K562 (cell line): Measurements from ENCODE around the gene PLEKHG5. TPM values are rescaled to one million over a fixed set of nuclear protein-coding genes. Genes with fewer than 3 reads are reported as not detected.

Experiments used
- ATAC-seq: fragments of 200-7000 bp; cut with Tn5 transposase; 3 replicates; pipeline ENCODE4 v1.9.1; 2020; ENCODE audit warnings: moderate library complexity
- BruUV-seq: library from RNA; stranded (reverse); fragments of 400-500 nt; replicated peaks from 2 replicates; lab custom pipeline; 2021; lab: Mats Ljungman, UMichigan
- CTCF ChIA-PET: fragments of 300-600 bp; formaldehyde crosslinking; extraction: SDS; loops from one replicate; lab custom pipeline; 2021; ENCODE audit warnings: low intra/inter-chr PET ratio; lab: Yijun Ruan, JAX
- POLR2A ChIA-PET: fragments of 300-600, 350-650 bp; sonication (Branson Sonifier 250); formaldehyde crosslinking; extraction: SDS; loops from one replicate; lab custom pipeline; 2021; ENCODE audit warnings: antibody characterized with exemption, inconsistent platforms; lab: Yijun Ruan, JAX
- DNase-seq, 4 experiments: peaks; one replicate each; pipeline versions ENCODE4 v3.0.0 to v3.0.0-alpha.2; 2011 to 2018; ENCODE audit warnings: low spot score in 3 of 4, mixed read lengths in 3 of 4; ENCODE audit errors: extremely low read depth in 1 of 4
- FAIRE-seq: peaks from 2 replicates; lab custom pipeline; 2011; peaks lifted over from hg19 to GRCh38; lab: Jason Lieb, UNC
- H2AFZ ChIP-seq: 2 replicates; pipeline ENCODE4 v1.6.0; 2011; ENCODE audit warnings: low read depth, low read length, control low read depth, inconsistent platforms
- H3K27ac ChIP-seq: fragments of 200-600 bp; 3 replicates; pipeline ENCODE4 v1.8.0; 2011; ENCODE audit warnings: low read depth, mild to moderate bottlenecking, control low read depth, inconsistent platforms, low read length, moderate library complexity, mixed read lengths; ENCODE audit errors: extremely low read depth
- H3K27me3 ChIP-seq, 2 experiments: fragments of 300-600 bp in 1 of 2; 2 replicates in 1 of 2; 3 replicates in 1 of 2; pipeline versions ENCODE4 v1.6.0 to v1.8.0; 2011; ENCODE audit warnings: inconsistent platforms in 2 of 2, low read length in 2 of 2, mild to moderate bottlenecking in 1 of 2, mixed read lengths in 1 of 2, moderate library complexity in 1 of 2; ENCODE audit not compliant: control insufficient read depth in 2 of 2, insufficient read depth in 2 of 2
- H3K36me3 ChIP-seq: fragments of 300-600 bp; 3 replicates; pipeline ENCODE4 v1.8.0; 2011; ENCODE audit warnings: mild to moderate bottlenecking, low read length, inconsistent platforms; ENCODE audit not compliant: control insufficient read depth, insufficient read depth
- H3K4me1 ChIP-seq, 2 experiments: fragments of 200-600 bp in 1 of 2; replicated peaks in 1 of 2; 2 replicates in 1 of 2; 3 replicates in 1 of 2; pipeline versions ENCODE4 v1.5.1 to v1.8.0; 2011; ENCODE audit warnings: inconsistent platforms in 2 of 2, low read length in 2 of 2, mild to moderate bottlenecking in 1 of 2, mixed read lengths in 1 of 2, moderate library complexity in 1 of 2; ENCODE audit not compliant: control insufficient read depth in 2 of 2, insufficient read depth in 2 of 2
- H3K4me2 ChIP-seq: 2 replicates; pipeline ENCODE4 v1.6.1; 2011; ENCODE audit warnings: low read length, control low read depth, inconsistent platforms, mixed read lengths; ENCODE audit not compliant: insufficient read depth
- H3K4me3 ChIP-seq: fragments of 200-600 bp; sonication (generic), shearing (Covaris generic); 2 replicates; pipeline ENCODE4 v1.5.1; 2016; ENCODE audit warnings: control low read depth, inconsistent platforms
- H3K79me2 ChIP-seq: fragments of 200-600 bp; 3 replicates; pipeline ENCODE4 v1.8.0; 2011; ENCODE audit warnings: low read length, inconsistent platforms; ENCODE audit not compliant: control insufficient read depth, insufficient read depth
- H3K9ac ChIP-seq, 2 experiments: 2 replicates each; pipeline versions ENCODE4 v1.6.0 to v1.6.1; 2011; ENCODE audit warnings: low read depth in 2 of 2, low read length in 2 of 2, control low read depth in 1 of 2, inconsistent platforms in 1 of 2, mild to moderate bottlenecking in 1 of 2, mixed read lengths in 1 of 2; ENCODE audit not compliant: insufficient read depth in 1 of 2
- H3K9me1 ChIP-seq: one replicate; pipeline ENCODE4 v1.6.0; 2011; ENCODE audit warnings: inconsistent platforms, mild to moderate bottlenecking, low read length, moderate library complexity; ENCODE audit not compliant: control insufficient read depth, insufficient read depth
- H3K9me3 ChIP-seq: replicated peaks from 2 replicates; pipeline ENCODE4 v1.5.1; 2011; ENCODE audit warnings: low read depth, low read length, inconsistent platforms; ENCODE audit not compliant: control insufficient read depth, insufficient read depth
- H4K20me1 ChIP-seq: replicated peaks from 2 replicates; pipeline ENCODE4 v1.6.1; 2011; ENCODE audit warnings: low read length, inconsistent platforms, mixed read lengths; ENCODE audit not compliant: control insufficient read depth, insufficient read depth
- ATF1 ChIP-seq, 2 experiments: fragments of 450-650 bp in 1 of 2; IDR thresholded peaks; 2 replicates each; pipeline ENCODE4 v1.6.1; 2016; ENCODE audit warnings: missing compliant biosample characterization in 1 of 2, missing genetic modification characterization in 1 of 2
- E4F1 ChIP-seq: fragments of 250-450 bp; sonication (Bioruptor Pico); IDR thresholded peaks from 2 replicates; pipeline ENCODE4 v1.5.0; 2021; ENCODE audit warnings: mild to moderate bottlenecking, borderline replicate concordance
- NR2C1 ChIP-seq, 2 experiments: fragments of 450-650 bp; IDR thresholded peaks; 2 replicates each; pipeline ENCODE4 v1.6.1; 2017; ENCODE audit warnings: mild to moderate bottlenecking in 2 of 2, antibody characterized with exemption in 1 of 2, inconsistent platforms in 1 of 2, missing compliant biosample characterization in 1 of 2, missing genetic modification characterization in 1 of 2
- WGBS: fragments of 100-300 bp; shearing (Covaris generic); methylation state at CpG from one replicate; pipeline ENCODE4 v1.1.6; 2016; ENCODE audit warnings: low coverage, mixed read lengths; ENCODE audit not compliant: insufficient coverage; ENCODE audit errors: missing lambda C conversion rate; 5-methylcytosine and 5-hydroxymethylcytosine counted together
- in situ Hi-C: fragments of 300-500 bp; cut with MboI; formaldehyde crosslinking; loops from 4 replicates; pipeline ENCODE4 v1.15.0; 2018; ENCODE audit warnings: inconsistent platforms, mixed read lengths
- intact Hi-C: fragments of 100-400 bp; cut with micrococcal nuclease; formaldehyde crosslinking; loops from 2 replicates; pipeline ENCODE4 v1.14.2; 2022
- polyA plus RNA-seq, 8 experiments: library from polyadenylated mRNA; depleted of rRNA in 4 of 8; stranded (reverse) in 5 of 8; unstranded in 3 of 8; fragments of >200 nt; fragmentation: Nextera tagmentation in 2 of 8; fragmentation: Illumina TruSeq in 1 of 8; extraction: Ambion mirVana in 2 of 8; extraction: Trizol in 1 of 8; gene quantifications; 2 replicates each; pipeline versions ENCODE4 v1.2.1 to v1.2.3, GENCODE V29; 2011 to 2014; ENCODE audit warnings: inconsistent platforms in 1 of 8, missing spikeins in 1 of 8
- total RNA-seq, 7 experiments: library from RNA; depleted of rRNA in 6 of 7; stranded (reverse); fragments of >200 nt in 6 of 7; fragmentation: Illumina TruSeq in 2 of 7; extraction: Trizol in 2 of 7; gene quantifications; 2 replicates each; pipeline versions ENCODE4 v1.2.1 to v1.2.3, GENCODE V29; 2011 to 2021; ENCODE audit warnings: low replicate concordance in 1 of 7
- TF ChIP-seq, protein P1 (sequence below), 2 experiments: fragments of 450-650 bp; formaldehyde crosslinking in 1 of 2; IDR thresholded peaks; 2 replicates each; pipeline versions ENCODE4 v1.4.0 to v1.6.1; 2014 to 2020; ENCODE audit warnings: mild to moderate bottlenecking in 2 of 2, borderline replicate concordance in 1 of 2, low read depth in 1 of 2
- TF ChIP-seq, protein P2 (sequence below): fragments of 450-650 bp; IDR thresholded peaks from 2 replicates; pipeline ENCODE4 v1.6.1; 2018; ENCODE audit warnings: mild to moderate bottlenecking, low read depth; ENCODE audit not compliant: partially characterized antibody

Gene PLEKHG5
- total and polyA plus RNA-seq, 9 of the 15 experiments (the other 6 are each of a cell fraction or from before 2014, with no cell fraction given) = 0.04 to 0.29 (median 0.09) TPM; not detected in 3

DNA sequence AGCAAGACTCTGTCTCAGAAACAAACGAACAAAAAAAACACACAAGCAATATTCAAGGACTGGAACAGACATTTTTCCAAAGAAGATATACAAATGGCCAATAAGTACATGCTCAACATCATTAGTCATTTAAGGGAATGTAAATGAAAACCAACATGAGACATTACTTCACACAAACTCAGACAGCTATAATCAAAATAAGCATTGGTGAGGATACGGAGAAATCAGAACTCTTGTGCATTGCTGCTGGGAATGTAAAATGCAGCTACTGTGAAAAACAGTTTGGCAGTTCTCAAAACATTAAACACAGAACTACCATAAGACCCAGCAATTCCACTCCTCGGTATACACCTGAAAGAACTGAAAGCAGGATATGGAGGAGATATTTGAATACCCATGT, 47.5 kb upstream of the PLEKHG5 start (continued):
- TF ChIP-seq, protein P1, sequence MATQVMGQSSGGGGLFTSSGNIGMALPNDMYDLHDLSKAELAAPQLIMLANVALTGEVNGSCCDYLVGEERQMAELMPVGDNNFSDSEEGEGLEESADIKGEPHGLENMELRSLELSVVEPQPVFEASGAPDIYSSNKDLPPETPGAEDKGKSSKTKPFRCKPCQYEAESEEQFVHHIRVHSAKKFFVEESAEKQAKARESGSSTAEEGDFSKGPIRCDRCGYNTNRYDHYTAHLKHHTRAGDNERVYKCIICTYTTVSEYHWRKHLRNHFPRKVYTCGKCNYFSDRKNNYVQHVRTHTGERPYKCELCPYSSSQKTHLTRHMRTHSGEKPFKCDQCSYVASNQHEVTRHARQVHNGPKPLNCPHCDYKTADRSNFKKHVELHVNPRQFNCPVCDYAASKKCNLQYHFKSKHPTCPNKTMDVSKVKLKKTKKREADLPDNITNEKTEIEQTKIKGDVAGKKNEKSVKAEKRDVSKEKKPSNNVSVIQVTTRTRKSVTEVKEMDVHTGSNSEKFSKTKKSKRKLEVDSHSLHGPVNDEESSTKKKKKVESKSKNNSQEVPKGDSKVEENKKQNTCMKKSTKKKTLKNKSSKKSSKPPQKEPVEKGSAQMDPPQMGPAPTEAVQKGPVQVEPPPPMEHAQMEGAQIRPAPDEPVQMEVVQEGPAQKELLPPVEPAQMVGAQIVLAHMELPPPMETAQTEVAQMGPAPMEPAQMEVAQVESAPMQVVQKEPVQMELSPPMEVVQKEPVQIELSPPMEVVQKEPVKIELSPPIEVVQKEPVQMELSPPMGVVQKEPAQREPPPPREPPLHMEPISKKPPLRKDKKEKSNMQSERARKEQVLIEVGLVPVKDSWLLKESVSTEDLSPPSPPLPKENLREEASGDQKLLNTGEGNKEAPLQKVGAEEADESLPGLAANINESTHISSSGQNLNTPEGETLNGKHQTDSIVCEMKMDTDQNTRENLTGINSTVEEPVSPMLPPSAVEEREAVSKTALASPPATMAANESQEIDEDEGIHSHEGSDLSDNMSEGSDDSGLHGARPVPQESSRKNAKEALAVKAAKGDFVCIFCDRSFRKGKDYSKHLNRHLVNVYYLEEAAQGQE (IDR thresholded peaks at IDR 0.05; ENCODE audit: borderline replicate concordance) = no peak
- TF ChIP-seq, protein P1 (CRISPR knock-in tag; IDR thresholded peaks at IDR 0.05; ENCODE audit: low read depth) = no peak
- TF ChIP-seq, all 486 proteins: peak for 0

GRCh38 chr1:6536291-6536690, 44.8 kb upstream of the PLEKHG5 start:
- H3K36me3 ChIP-seq = peaks cover 89% of the 10 kb centered on the region
- DNase-seq (no peak), ATAC-seq (no peak), FAIRE-seq (no peak)
- no peaks in the 10 kb centered on the region for H3K9me3 ChIP-seq
- no peak overlapping the region for H2AFZ ChIP-seq
- peaks cover 5% of the 10 kb centered on the region; the same call in 1 of the 2 replicates for H4K20me1 ChIP-seq
- H3K9me1 ChIP-seq = no peaks in the 10 kb centered on the region
- intact Hi-C loops = no loop called here
- no TSS peak for BruUV-seq
- H3K27ac ChIP-seq = no peak overlapping the region
- H3K4me3 ChIP-seq = no peak overlapping the region
- ChIA-PET POLR2A (interaction anchor here (0.6 to 5.5 kb wide), 7 partner anchors 11 to 145 kb away, joined by 3 to 48 read pairs (median 4); partner anchors contain the start of genes NOL9 and TAS1R1), CTCF (no interaction called here)
- whole genome bisulfite sequencing = 80% methylated on average over 5 of the region's 5 CpGs
- no peak overlapping the region for H3K4me2 ChIP-seq
- H3K9ac ChIP-seq = no peak overlapping the region
- H3K4me1 ChIP-seq = no peaks in the 10 kb centered on the region
- H3K79me2 ChIP-seq = peaks cover 14% of the 10 kb centered on the region; the same call in 2 of the 3 replicates
- H3K27me3 ChIP-seq = no peaks in the 10 kb centered on the region
- in situ Hi-C loops = no loop called here
- TF ChIP-seq NR2C1 (IDR thresholded peaks at IDR 0.05) (no peak), NR2C1 (tag; IDR thresholded peaks at IDR 0.05) (no peak), E4F1 (CRISPR knock-in tag) (no peak), ATF1 (CRISPR knock-in tag; IDR thresholded peaks at IDR 0.05) (no peak), ATF1 (tag; IDR thresholded peaks at IDR 0.05) (no peak)
- TF ChIP-seq, protein P2, sequence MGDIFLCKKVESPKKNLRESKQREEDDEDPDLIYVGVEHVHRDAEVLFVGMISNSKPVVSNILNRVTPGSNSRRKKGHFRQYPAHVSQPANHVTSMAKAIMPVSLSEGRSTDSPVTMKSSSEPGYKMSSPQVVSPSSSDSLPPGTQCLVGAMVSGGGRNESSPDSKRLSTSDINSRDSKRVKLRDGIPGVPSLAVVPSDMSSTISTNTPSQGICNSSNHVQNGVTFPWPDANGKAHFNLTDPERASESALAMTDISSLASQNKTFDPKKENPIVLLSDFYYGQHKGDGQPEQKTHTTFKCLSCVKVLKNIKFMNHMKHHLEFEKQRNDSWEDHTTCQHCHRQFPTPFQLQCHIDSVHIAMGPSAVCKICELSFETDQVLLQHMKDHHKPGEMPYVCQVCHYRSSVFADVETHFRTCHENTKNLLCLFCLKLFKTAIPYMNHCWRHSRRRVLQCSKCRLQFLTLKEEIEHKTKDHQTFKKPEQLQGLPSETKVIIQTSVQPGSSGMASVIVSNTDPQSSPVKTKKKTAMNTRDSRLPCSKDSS = no peak
